ENCODE measurements around the gene HTR7.

Gene HTR7

DNA sequence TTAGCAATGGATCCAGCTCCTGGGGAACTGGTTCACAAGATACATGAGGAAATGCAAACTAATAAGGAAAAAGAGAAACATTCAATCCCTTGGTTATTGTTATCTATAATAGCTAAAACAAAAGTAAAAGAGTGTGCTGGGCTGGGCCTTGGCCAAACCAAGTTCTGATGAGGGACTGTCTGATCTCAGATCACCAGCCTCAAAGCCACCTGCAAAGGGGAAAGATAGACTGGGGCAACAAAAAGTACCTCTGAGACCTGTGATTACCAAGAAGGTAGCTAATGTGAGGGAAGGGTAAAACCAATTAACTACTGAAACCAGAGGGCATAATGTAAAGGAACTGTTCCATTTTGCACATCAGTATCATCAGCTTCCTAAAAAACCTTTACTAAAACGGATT is 51.2 kb downstream of the HTR7 start:
- H3K4me3 ChIP-seq (ENCODE audit: low read depth, low read length): no peak overlapping the region

DNA sequence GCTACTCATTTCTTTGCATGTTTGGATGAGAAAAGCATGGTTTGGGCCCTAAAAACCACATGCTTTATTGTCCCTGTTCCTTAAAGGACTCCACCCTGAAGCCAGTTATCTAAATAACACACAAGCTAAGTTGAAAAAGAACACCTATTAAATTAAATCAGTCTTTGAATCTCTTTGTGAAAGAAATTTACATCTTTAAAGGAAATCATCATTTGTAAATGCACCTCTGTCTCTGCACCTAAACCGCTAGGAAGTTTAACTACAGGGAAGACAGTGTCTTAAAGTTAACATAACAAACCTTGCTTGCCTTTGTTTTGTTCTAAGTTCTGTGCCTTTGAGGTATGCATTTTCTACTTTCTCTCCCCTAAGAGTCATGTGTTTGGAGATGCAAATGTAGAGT is 52.6 kb downstream of the HTR7 start:
- no peak overlapping the region for H3K4me3 ChIP-seq (ENCODE audit: low read depth, low read length)

DNA sequence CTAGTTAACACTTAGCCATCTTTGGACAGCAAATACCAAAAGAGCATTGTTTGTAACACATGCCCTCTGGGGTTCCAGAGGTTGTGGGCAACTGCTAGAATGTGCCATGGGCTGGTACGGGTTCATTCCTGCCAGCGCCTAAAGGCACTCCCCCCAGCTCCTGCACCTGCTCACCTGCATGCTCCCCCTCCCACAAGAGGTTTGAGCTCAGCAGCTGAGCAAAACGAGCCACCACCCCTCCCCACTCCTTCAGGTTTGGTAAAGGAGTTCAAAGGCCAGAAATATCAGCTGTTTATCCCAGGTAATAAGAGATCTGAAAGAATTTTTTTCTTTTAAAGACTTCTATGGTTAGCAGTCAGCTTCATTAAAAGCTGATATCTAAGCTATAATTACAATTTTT is 53.5 kb downstream of the HTR7 start:
- no peak overlapping the region for H3K4me3 ChIP-seq (ENCODE audit: low read depth, low read length)

DNA sequence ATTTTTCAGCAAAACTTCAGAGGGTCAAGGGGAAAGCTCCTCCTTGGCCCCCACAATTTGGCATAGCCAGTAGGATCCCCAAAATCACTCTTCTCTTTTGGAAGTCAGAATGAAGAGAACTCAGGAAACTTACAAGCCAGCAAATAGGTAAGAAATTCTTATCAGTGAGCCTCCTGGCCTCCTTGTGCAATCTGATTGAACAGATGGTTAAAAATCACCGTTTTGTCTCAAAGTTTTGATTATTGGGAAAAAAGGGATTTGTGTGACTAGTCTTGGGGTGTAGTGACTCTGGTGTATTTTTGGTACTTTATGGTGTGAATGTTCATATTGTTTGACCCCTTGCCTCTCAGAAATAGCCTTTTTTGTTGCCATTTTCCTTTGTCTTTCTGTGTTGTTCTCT is 56.2 kb downstream of the HTR7 start:
- H3K4me3 ChIP-seq (ENCODE audit: low read depth, low read length): no peak overlapping the region

DNA sequence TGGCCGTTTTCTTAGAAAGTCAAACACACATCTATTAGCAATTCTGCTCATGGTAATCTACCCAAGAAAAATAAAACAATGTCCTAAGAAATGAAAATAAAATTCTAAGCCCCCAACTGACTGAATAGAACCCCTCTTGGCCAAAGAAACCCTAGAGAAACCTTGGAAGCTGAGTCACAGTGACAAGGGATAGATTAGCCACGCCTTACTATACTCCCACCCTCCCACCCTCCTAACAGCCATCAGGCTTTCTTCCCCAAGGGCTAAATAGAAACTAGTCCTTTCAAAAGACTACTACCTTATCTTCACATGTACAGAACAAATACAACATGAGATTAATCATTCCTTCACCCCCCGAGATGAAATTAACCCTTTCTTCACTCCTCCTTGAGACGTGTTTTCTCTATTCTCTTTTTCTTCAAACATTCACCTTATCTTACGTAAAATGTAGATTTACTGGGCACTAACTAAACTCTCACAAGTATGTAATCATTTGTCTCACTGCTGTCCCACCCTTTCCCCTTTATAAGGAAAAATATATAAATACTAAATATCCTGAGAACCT is 57.5 kb downstream of the HTR7 start:
- no peak overlapping the region for H3K4me3 ChIP-seq (ENCODE audit: low read depth, low read length)

DNA sequence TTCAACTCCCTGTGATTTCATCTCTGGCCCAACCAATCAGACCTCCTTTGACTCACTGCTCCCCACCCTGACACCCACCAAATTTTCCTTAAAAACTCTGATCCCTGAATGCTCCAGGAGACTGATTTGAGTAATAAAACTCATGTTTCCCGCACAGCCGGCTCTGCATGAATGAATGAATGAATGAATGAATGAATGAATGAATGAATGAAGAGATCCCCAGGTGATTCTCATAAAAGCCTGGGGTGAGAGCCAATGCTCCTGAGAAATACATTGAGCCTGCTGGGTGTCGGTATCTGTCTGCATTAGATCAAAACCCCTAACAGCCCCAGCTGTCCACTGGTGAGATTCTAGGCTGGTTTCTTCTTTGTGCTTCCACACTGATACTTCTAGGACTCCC is 58.7 kb downstream of the HTR7 start:
- no peak overlapping the region for H3K4me3 ChIP-seq (ENCODE audit: low read depth, low read length)

DNA sequence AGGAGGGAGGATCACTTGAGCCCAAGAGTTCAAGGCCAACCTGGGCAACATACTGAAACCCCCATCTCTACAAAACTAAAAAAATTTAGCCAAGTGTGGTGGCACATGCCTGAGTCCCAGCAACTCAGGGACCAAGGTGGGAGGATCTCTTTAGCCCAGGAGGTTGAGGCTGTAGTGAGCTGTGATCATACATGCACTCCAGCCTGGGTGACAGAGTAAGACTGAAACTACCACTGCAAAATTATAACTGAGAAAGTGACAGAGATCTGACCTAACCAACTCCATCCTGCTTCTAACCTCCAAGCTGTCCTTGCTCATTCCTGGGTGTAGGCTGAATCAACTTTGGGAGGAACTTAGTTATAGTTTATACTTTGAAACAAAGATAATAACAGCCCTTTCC is 59.4 kb downstream of the HTR7 start:
- no peak overlapping the region for H3K4me3 ChIP-seq (ENCODE audit: low read depth, low read length)

DNA sequence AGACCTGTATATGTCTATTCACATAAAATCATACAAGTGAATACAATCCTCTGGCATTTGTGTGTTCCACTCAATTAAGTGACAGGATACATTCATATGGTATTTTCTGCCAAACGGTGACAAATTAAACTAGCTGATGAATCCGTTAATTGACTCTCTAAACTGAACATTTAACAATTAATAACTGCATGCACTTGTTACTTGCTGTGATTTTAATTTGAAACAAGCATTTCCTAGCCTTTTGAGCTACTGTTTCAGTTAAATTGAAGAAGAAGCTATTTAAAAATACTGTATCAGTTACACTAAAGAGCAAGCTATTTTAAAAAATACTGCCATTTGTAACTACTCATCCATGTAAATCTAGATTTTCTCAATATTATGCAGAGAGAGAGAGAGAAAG is 67.4 kb downstream of the HTR7 start:
- H3K4me3 ChIP-seq (ENCODE audit: low read depth, low read length): no peak overlapping the region

DNA sequence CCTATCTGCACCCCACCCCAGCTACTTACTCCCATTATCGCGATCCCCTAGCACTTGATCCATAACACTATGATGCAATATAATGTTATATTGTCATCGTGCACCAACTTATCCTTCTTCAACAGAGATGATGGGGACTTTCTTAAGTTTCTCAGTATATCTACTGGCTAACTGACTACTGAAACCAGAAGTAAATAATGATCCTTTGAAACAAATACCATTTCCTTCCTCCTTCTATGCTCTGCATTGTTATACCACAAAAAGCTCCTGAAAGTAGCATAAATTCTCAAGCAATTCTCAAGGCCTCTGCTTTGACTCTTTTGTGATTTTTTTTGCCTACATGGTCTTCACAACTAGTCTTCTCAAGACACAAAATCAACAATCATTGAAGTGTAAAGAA is 68.9 kb downstream of the HTR7 start:
- no peak overlapping the region for H3K4me3 ChIP-seq (ENCODE audit: low read depth, low read length)

DNA sequence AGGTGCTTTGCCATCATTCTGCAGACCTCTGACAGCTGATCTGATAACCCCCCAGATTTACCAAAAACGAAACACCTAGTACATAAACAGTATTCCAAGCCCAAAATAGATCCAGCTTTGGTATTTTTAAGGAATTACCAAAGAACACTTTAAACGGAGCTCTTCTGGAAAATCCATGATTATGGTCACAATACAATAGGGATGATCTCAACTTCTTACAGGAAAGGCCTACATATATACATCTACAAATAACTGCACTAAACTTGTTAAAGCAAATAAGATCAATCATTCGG is 69.7 kb downstream of the HTR7 start:
- no peak overlapping the region for H3K4me3 ChIP-seq (ENCODE audit: low read depth, low read length)

DNA sequence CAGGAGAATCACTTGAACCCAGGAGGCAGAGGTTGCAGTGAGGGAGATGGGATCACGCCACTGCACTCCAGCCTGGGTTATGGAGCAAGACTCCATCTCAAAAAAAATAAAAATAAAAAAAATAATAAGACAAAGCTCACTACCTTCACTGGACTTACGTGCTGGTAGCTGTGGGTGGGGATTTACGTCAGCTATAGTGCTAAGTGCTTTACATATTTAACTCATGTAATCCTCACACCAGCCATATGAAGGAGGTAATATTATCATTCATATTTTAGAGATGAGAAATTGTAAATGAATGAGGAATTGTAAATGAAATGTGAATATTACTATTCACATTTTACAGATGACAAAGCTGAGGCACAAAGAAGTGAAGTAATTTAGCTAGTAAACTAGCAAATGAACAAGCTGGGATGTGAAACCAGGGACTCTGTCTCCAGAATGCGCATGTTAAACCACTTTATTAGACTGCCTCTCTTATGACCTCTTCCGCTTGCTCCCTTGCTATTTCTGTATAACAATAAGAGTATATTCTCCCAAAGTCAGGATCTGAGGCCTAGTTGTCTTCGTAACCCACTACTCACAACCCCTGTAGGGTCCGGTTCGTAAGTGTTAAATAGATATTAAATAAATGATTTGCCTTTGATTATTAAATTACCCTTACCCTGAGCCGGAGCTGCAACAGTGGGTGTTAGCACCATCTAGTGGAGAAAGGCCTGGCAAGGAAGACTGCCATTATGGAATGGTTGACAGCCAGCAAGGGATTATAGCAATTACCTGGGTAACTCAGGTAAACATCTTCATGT is 70.2 kb downstream of the HTR7 start:
- H3K4me3 ChIP-seq (ENCODE audit: low read depth, low read length): no peak overlapping the region

DNA sequence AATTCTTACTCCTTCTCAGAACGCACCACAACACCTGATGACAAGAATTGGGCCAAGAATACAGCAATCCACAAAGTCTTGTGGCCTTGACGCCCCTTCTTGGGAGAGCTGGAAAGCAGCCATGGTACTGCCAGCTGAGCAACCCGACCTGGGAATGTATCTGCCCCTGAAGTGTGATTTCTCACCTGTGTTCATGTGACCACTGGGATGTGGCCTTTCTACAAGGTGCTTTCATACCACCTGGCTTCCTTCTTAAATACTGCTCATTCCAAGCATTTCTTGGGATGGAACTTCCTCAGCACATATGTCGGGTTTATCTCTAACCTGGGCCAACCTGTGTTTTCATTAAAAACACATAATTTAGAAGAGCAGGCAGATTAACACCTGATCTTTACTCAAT is 72.1 kb downstream of the HTR7 start:
- no peak overlapping the region for H3K4me3 ChIP-seq (ENCODE audit: low read depth, low read length)

DNA sequence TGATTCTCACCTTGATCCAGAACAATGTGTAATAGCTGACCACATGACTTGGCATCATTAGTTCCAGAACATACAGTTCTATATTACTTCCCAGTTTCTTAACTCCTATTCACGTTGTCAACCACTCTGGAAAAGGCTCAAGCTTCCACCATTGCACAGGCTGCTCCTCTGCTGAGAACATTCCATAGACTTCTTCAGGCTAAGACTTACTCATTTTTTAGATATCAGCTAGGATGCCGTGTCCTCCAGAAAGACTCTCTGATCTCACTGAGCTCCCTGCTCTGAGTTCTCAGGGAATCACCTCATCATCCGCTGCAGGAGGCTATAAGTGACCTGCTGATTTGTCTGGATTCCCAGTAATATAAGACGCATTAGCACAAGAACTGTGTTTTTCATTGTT is 73.1 kb downstream of the HTR7 start:
- no peak overlapping the region for H3K4me3 ChIP-seq (ENCODE audit: low read depth, low read length)

DNA sequence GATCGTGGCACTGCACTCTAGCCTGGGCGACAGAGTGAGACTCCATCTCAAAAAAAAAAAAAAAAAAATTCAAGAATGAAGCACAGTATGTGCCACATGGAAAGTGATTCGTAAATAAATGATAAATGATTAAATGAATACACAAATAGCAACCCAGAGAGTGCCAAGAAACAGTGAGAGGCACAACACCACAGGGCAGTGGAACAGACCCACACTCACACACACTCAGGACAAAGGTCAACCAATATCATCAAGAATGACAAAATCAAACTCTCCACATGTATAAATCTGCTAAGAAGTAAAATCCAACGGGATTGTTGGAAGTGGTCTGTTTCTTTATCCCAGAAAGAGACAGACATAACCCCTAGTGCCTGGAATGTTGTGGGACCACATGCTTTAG is 77.4 kb downstream of the HTR7 start:
- H3K4me3 ChIP-seq (ENCODE audit: low read depth, low read length): no peak overlapping the region

DNA sequence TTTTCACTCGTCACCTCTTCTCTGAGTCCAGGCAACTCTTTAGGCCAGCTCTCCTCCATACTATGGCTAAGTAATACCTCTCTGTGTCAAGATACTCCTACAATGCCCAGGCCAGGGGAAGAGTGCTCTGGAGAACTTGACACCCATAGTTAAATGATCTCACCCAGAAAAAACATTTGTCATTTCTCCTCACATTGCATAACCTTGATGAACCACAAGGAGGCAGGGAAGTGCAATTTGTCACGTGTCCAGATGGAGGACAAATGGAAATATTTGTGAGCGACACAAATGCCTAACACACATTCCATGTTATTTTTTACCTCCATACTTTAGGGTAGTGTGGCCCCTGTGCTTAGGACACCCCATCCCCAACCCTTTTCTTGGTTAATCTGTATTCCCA is 78.3 kb downstream of the HTR7 start:
- H3K4me3 ChIP-seq (ENCODE audit: low read depth, low read length): no peak overlapping the region

DNA sequence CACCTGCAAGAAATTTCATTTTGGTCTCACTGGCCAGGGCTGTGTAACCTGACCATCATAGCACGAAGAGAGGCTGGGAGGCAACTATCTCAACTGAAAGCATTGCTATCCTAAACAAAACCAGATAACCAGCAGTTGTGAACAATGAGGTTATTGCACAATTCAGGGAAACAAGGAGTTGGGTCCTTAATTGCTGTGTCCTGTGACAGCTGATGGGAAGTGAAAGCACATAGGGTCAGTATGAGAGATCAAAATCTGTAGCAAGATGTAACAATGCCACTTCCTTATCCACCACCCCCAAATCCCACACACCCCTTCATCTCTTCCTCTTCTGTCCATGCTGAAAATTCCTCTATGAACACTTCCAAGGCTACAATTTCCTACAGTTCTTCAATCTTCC is 80.2 kb downstream of the HTR7 start:
- H3K4me3 ChIP-seq (ENCODE audit: low read depth, low read length): no peak overlapping the region

DNA sequence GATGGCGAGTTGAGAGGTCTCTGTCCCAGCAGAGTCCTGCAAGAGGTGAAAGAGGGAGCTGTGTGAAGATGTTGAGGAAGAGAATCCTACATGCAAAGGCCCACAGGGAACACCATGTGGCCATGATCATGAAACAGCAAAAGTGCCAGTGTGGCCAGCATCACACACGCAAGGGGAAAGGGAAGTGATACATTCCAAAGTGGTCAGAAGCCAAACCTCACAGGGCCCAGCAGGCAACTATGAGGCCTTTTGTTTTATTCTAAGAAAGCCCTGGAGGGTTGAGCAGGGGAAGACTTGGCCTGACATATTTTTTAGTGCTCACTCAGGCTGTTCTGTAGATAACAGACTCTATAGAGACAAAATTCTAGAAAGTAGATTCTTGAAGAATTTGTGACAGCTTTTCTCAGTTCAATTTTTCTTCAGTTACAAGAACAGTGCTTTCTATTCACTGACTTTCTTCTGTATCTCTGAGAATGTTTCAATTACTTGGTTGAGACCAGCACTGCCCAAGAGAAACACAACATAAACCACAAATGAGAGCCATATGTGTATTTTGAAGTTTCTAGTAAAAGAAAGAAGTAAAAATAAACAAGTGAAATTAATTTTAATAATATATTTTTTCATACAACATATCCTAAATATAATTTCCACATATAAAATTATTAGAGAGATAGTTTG is 82.3 kb downstream of the HTR7 start:
- H3K4me3 ChIP-seq (ENCODE audit: low read depth, low read length): no peak overlapping the region

DNA sequence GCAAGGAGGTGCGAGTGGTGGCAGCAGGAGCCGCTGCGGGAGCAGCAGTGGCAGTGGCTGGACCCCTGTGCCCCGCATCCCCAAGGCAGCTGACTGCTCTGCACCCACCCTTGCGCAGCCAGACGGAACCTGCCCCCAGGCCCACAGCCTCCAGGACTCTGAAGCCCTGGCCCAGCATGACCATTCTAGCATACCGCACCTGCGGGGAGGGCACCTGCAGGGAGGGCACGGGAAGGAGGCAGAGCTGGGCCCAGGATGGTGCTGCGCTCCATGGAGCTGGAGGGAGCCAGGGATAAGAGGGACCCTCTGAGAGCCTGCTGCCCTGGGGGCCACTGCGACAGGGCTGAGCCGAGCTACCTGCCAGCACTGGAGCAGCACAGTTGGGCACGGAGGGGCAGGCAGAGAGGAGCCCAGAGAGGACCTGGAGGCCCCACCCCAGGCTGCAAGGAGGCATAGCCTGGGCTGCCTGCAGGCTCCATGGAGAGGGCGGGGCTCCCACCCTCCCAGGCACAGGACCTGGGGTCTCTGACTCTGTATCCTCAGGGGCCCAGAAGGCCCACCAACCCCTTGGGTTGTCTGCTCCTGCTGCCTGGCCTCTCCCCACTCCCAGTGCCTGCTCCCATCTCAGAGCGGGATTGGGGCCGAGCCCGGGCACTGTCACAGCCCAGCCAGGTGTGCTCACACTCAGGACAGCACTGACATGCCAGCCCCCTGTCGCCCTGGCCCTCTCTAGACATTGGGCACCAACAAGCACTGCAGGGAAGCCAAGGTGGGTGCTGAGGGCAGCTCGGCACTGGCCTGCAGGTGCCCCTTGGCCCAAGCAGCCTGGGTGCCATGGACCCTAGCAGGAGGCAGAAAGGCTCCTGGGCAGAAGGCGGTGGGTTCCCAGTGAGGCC is 87.6 kb downstream of the HTR7 start:
- no peak overlapping the region for H3K4me3 ChIP-seq (ENCODE audit: low read depth, low read length)

DNA sequence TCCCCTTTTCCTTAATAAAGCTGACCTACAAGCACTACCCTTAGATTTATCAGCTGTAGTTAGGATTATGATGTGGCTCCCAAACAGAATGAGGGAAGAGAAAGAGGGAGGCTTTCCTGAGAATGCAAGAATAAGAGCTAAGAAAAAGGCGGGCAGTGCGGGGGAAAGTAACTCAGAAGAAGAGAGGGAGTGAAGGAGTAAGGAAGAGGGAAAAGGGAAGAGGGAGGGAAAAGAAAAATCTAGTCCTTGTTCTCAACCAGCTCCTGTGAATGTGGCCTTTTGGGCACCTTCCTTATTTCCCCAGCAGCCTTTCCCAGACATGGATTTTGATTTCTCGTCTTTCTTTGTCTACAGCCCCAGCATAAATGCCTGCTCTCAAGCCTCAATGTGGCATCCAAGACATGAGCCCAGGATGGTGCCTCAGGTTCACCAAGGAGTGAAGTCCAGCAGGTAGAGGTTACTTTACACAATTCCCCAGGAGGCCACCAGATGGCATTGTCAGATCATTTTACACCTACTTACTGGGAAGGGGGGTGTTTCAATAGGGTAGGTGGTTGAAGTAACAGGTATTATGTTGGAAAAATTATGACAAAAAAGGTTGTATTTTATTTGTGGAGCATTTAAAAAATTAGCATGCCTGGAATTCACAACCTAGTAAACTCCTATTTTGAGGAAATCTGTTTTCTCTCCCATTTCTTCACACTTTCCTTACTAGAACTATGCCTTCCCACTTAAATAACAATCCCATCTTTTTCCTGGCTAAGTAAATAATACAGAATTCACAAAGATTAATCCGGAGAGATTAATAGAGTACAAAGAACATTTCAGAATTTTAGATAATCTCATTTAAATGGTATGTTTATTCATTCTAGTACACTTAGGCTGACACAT is 106.5 kb downstream of the HTR7 start:
- H3K4me3 ChIP-seq (ENCODE audit: low read depth, low read length): no peak overlapping the region

DNA sequence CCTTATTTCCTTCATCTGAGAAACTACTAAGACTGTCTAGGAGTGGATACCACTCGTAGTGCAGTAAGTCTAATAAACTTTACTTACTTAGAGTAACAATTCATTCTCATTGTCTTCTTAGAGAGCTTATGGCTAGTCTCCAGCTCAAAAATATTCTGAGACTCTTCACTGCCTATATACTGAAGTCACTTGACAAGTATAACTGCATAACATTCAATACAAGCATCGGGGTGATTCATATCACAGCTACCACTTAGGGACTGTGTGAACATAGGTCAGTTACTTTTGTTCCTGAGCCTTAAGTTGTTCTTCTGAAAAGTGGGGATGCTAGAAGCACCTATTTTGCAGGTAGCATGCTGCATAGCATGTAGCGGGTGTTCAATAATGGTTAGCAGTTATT is 111.0 kb downstream of the HTR7 start:
- H3K4me3 ChIP-seq (ENCODE audit: low read depth, low read length): no peak overlapping the region

DNA sequence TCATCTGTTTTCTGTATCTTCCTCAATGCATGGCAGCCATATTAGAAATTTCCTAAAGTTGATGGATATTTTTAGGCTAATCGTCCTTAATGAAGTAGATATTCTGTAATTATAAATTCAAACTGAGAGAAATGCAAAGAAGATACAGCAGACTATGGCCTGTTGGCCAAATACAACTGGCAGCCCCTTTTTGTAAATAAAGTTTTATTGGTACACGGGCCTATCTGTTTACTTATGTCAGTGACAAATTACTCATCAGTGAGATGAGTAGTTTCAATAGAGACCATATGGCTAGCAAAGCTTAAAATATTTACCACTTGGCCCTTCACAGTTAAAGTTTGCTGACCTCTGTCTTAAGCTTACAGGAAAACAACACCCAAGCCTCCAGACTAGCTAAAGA is 112.3 kb downstream of the HTR7 start:
- H3K4me3 ChIP-seq (ENCODE audit: low read depth, low read length): no peak overlapping the region

Measured in iPS-11a (cell line).